ENCODE results near the gene GYPA. TPM values are rescaled to one million over a fixed set of nuclear protein-coding genes. Genes with fewer than 3 reads are reported as not detected.
"Not testable (repeated sequence)": the region's sequence is repeated elsewhere in the genome, so short reads cannot be mapped to it uniquely, and the experiment has no call there.

GYPA gene
- total RNA-seq, 4 donors from 2014 or later: not detected

- Histone ChIP-seq H3K4me1 (no peaks in the 10 kb centered on the region), H3K9me3 (no peaks in the 10 kb centered on the region), H3K27me3 (no peaks in the 10 kb centered on the region), H3K27ac (replicated peaks in 1 of 4) (no peak overlapping the region), H3K36me3 (no peaks in the 10 kb centered on the region), H3K4me3 (no peak overlapping the region)
- 80% methylated on average over 4 of the region's 5 CpGs for WGBS
- no peak for TF ChIP-seq EP300 (IDR thresholded peaks at IDR 0.05)
- no peak for TF ChIP-seq POLR2A (IDR thresholded peaks at IDR 0.05; ENCODE audit: low read depth)
- TF ChIP-seq CTCF (IDR thresholded peaks at IDR 0.05): no peak
- TF ChIP-seq POLR2AphosphoS5 (IDR thresholded peaks at IDR 0.05): no peak
- DNase-seq (ENCODE audit: extremely low spot score): no peak
- intact Hi-C loops (cut with DNase I): no loop called here
These were observed 49.8 kb downstream of the GYPA start for GRCh38 chr4:144090744-144091143.

- H3K27me3 ChIP-seq; H3K4me1 ChIP-seq; intact Hi-C loops (cut with DNase I); DNase-seq (ENCODE audit: extremely low spot score); H3K27ac ChIP-seq (replicated peaks in 1 of 4); H3K9me3 ChIP-seq; H3K4me3 ChIP-seq; H3K36me3 ChIP-seq: not testable (repeated sequence)
- 82% methylated on average over 3 of the region's 3 CpGs for WGBS
These were observed 58.5 kb downstream of the GYPA start for GRCh38 chr4:144082053-144082452.

GRCh38 chr4:144080135-144080534, 60.4 kb downstream of the GYPA start:
- H3K36me3 ChIP-seq; H3K4me1 ChIP-seq; H3K9me3 ChIP-seq; H3K4me3 ChIP-seq; H3K27ac ChIP-seq (replicated peaks in 1 of 4); H3K27me3 ChIP-seq; DNase-seq (ENCODE audit: extremely low spot score); intact Hi-C loops (cut with DNase I): not testable (repeated sequence)
- 74% methylated on average over 4 of the region's 4 CpGs for WGBS

- H3K27me3 ChIP-seq; H3K4me1 ChIP-seq; H3K36me3 ChIP-seq; H3K9me3 ChIP-seq; DNase-seq (ENCODE audit: extremely low spot score); intact Hi-C loops (cut with DNase I); H3K4me3 ChIP-seq; H3K27ac ChIP-seq (replicated peaks in 1 of 4): not testable (repeated sequence)
- 71% methylated on average over 2 of the region's 2 CpGs for WGBS
These were observed 61.8 kb downstream of the GYPA start for GRCh38 chr4:144078746-144079145.

GRCh38 chr4:144061556-144061955, 79.0 kb downstream of the GYPA start:
- DNase-seq (ENCODE audit: extremely low spot score); H3K4me1 ChIP-seq; H3K36me3 ChIP-seq; intact Hi-C loops (cut with DNase I); H3K27me3 ChIP-seq; H3K27ac ChIP-seq (replicated peaks in 1 of 4); H3K4me3 ChIP-seq: not testable (repeated sequence)
- H3K9me3 ChIP-seq: peaks cover 0 to 12% (median 9%) of the 10 kb centered on the region in 4 donors

GRCh38 chr4:144060234-144060859, 80.2 kb downstream of the GYPA start:
- H3K9me3 ChIP-seq: peaks cover 0 to 12% (median 9%) of the 10 kb centered on the region in 4 donors
- DNase-seq (ENCODE audit: extremely low spot score); H3K27me3 ChIP-seq; H3K4me1 ChIP-seq; H3K36me3 ChIP-seq; H3K27ac ChIP-seq (replicated peaks in 1 of 4); intact Hi-C loops (cut with DNase I); H3K4me3 ChIP-seq: not testable (repeated sequence)
- WGBS: 78% methylated on average over 3 of the region's 3 CpGs

Other genes starting within 250 kb of the GYPA start
- under 1 TPM in 1 of 4 donors, not detected in 3; 0.33 TPM for gene GYPE, start 235.2 kb downstream of the GYPA start, total RNA-seq
- gene GYPB, start 121.3 kb downstream of the GYPA start, total RNA-seq: not detected

Data from esophagus muscularis mucosa (tissue), 4 donors.